HCT116 (cell line): ENCODE results near the gene ZFP14. TPM values are rescaled to one million over a fixed set of nuclear protein-coding genes. Genes with fewer than 3 reads are reported as not detected.
"Not testable (repeated sequence)": the region's sequence is repeated elsewhere in the genome, so short reads cannot be mapped to it uniquely, and the experiment has no call there.

ENCODE experiments used
- ATAC-seq: fragments of 200-7000 bp; cut with Tn5 transposase; 2 replicates; pipeline ENCODE4 v1.9.1; 2020; ENCODE audit warnings: mild to moderate bottlenecking, moderate library complexity
- BruUV-seq: library from RNA; stranded (reverse); fragments of 400-500 nt; replicated peaks from 2 replicates; lab custom pipeline; 2021; lab: Mats Ljungman, UMichigan
- CTCF ChIA-PET: fragments of 300-600 bp; sonication (Branson Sonifier 250); formaldehyde crosslinking; loops from one replicate; lab custom pipeline; 2021; ENCODE audit warnings: antibody characterized with exemption; lab: Charles Lee
- POLR2A ChIA-PET: fragments of 300-600, 350-600 bp; sonication (Branson Sonifier 250); formaldehyde crosslinking; loops from one replicate; lab custom pipeline; 2021; ENCODE audit warnings: antibody characterized with exemption; lab: Charles Lee
- RAD21 ChIA-PET, 2 experiments: fragments of 300-600 bp; sonication (Branson Sonifier 250); formaldehyde crosslinking; loops; one replicate each; lab custom pipeline; 2023; ENCODE audit warnings: low total read pairs in 2 of 2; ENCODE audit not compliant: uncharacterized antibody in 2 of 2, unreplicated experiment in 2 of 2, low non-redundant PET in 1 of 2; lab: Charles Lee
- DNase-seq: peaks from one replicate; pipeline ENCODE4 v3.0.0-alpha.2; 2010; ENCODE audit warnings: low read depth, low spot score
- H2AFZ ChIP-seq: fragments of 200-600 bp; shearing (Covaris generic), sonication (generic); 2 replicates; pipeline ENCODE4 v1.6.1; 2017; ENCODE audit warnings: low read depth, mixed run types, mixed read lengths, antibody characterized with exemption, low read length; ENCODE audit not compliant: poor library complexity, severe bottlenecking
- H3K27ac ChIP-seq: 2 replicates; pipeline ENCODE4 v1.5.1; 2012; ENCODE audit warnings: low read depth, low read length
- H3K27me3 ChIP-seq: fragments of 200-600 bp; sonication (generic); 2 replicates; pipeline ENCODE4 v1.6.1; 2016; ENCODE audit warnings: mixed run types, low read length, mixed read lengths; ENCODE audit not compliant: insufficient read depth
- H3K36me3 ChIP-seq, 2 experiments: fragments of 200-500 bp in 1 of 2; fragments of 200-600 bp in 1 of 2; sonication (Bioruptor generic) in 1 of 2; sonication (generic) in 1 of 2; 2 replicates each; pipeline versions ENCODE4 v1.5.1 to v1.6.1; 2014 to 2016; ENCODE audit warnings: low read length in 2 of 2, inconsistent platforms in 1 of 2, mixed read lengths in 1 of 2, mixed run types in 1 of 2; ENCODE audit not compliant: insufficient read depth in 2 of 2, control insufficient read depth in 1 of 2
- H3K4me1 ChIP-seq, 2 experiments: fragments of 200-600 bp in 1 of 2; sonication (generic) in 1 of 2; 2 replicates each; pipeline versions ENCODE4 v1.5.1 to v1.6.1; 2012 to 2017; ENCODE audit warnings: low read length in 2 of 2, inconsistent platforms in 1 of 2, mild to moderate bottlenecking in 1 of 2, mixed read lengths in 1 of 2, mixed run types in 1 of 2, moderate library complexity in 1 of 2; ENCODE audit not compliant: insufficient read depth in 2 of 2, control insufficient read depth in 1 of 2
- H3K4me2 ChIP-seq: fragments of 200-600 bp; sonication (generic); 2 replicates; pipeline ENCODE4 v1.6.1; 2017; ENCODE audit warnings: mixed run types, low read length, mixed read lengths
- H3K4me3 ChIP-seq, 2 experiments: fragments of 200-600 bp in 1 of 2; sonication (generic) in 1 of 2; replicated peaks in 1 of 2; 2 replicates each; pipeline ENCODE4 v1.5.1; 2011 to 2016; ENCODE audit warnings: low read length in 2 of 2, control low read depth in 1 of 2, low read depth in 1 of 2, mild to moderate bottlenecking in 1 of 2, mixed read lengths in 1 of 2, mixed run types in 1 of 2
- H3K79me2 ChIP-seq: fragments of 200-600 bp; sonication (generic); 2 replicates; pipeline ENCODE4 v1.6.1; 2017; ENCODE audit warnings: mild to moderate bottlenecking, mixed run types, low read length, moderate library complexity, mixed read lengths; ENCODE audit not compliant: insufficient read depth
- H3K9ac ChIP-seq: fragments of 200-600 bp; sonication (generic); 2 replicates; pipeline ENCODE4 v1.6.1; 2016; ENCODE audit warnings: low read length, mixed read lengths
- H3K9me2 ChIP-seq: fragments of 200-600 bp; sonication (generic), shearing (Covaris generic); 2 replicates; pipeline ENCODE4 v1.6.1; 2017; ENCODE audit warnings: mixed run types, mild to moderate bottlenecking, moderate library complexity; ENCODE audit not compliant: insufficient read depth
- H3K9me3 ChIP-seq, 2 experiments: fragments of 200-500 bp in 1 of 2; fragments of 200-600 bp in 1 of 2; sonication (Bioruptor generic) in 1 of 2; sonication (generic) in 1 of 2; 2 replicates each; pipeline ENCODE4 v1.6.1; 2014 to 2017; ENCODE audit warnings: low read length in 2 of 2, mixed read lengths in 2 of 2, inconsistent platforms in 1 of 2, low read depth in 1 of 2, mild to moderate bottlenecking in 1 of 2, mixed run types in 1 of 2, moderate library complexity in 1 of 2; ENCODE audit not compliant: control insufficient read depth in 1 of 2, insufficient read depth in 1 of 2
- H4K20me1 ChIP-seq: fragments of 200-600 bp; sonication (generic), shearing (Covaris generic); 2 replicates; pipeline ENCODE4 v1.6.1; 2017; ENCODE audit warnings: mixed run types, mild to moderate bottlenecking, moderate library complexity; ENCODE audit not compliant: insufficient read depth
- intact Hi-C: fragments of 100-400 bp; cut with micrococcal nuclease; formaldehyde crosslinking; loops from 2 replicates; pipeline ENCODE4 v1.10.0; 2022
- total RNA-seq: library from RNA; stranded (reverse); gene quantifications from one replicate; pipeline ENCODE4 v1.2.1, GENCODE V29; 2021; ENCODE audit not compliant: unreplicated experiment

ZFP14 gene
- total RNA-seq, 1 experiment from 2014 or later: 2.8 TPM

DNA sequence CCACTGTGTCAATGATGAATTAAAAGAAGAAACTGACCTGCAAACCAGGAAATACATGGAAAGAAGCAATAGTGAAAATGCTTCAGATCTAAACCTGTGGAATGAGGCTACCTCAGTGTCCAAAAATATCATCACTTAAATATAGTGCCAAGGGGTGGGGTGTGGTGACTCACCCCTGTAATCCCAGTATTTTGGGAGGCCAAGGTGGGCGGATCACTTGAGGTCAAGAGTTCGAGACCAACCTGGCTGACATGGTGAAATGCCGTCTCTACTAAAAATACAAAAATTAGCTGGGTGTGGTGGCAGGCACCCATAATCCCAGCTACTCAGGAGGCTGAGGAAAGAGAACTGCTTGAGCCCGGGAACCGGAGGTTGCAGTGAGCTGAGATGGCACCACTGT is 64.9 kb downstream of the ZFP14 start:
- BruUV-seq, intact Hi-C loops, H3K4me1 ChIP-seq, H3K36me3 ChIP-seq, ATAC-seq, H3K4me2 ChIP-seq, H3K27me3 ChIP-seq, H3K9me3 ChIP-seq, DNase-seq, H3K79me2 ChIP-seq, POLR2A ChIA-PET, H4K20me1 ChIP-seq, RAD21 ChIA-PET, H3K4me3 ChIP-seq, H3K27ac ChIP-seq, H3K9ac ChIP-seq, CTCF ChIA-PET, H3K9me2 ChIP-seq, H2AFZ ChIP-seq: not testable (repeated sequence)

DNA sequence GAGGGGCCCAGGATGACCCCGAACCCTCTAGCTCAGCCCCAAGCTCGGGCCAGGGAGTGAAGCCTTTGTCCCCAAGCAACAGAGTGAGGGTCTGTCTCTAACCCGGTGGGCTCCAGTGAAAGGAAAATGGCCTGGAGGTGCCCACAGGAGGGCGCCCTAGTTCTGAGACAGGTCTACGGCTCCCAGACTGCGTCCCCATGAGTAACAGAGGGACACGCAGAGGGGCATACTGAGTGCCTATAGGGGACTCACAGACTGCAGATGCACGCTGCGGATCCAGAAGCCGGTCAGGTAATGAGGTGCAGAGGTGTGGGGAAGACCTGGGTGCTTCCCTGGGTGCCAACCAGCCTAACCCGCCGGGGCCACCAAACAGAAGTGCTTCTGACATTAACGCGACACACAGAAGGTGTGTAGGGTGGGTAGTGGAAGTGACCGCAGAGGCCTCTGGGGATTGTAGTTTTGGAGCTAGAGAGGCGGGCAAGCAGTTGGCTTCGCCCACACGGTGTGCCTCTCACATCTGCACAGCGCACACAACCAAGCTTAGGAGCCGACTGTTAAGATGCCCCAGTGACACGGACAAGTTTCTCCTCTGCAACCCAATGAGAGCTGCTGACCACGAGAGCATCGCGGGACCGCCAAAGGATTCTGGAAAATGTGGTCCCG is 67.8 kb downstream of the ZFP14 start:
- H3K79me2 ChIP-seq, H3K9ac ChIP-seq, H3K4me3 ChIP-seq, intact Hi-C loops, H3K27me3 ChIP-seq, POLR2A ChIA-PET, H3K36me3 ChIP-seq, H3K4me1 ChIP-seq, RAD21 ChIA-PET, ATAC-seq, H3K4me2 ChIP-seq, H2AFZ ChIP-seq, DNase-seq, H3K9me3 ChIP-seq, CTCF ChIA-PET, H3K27ac ChIP-seq, BruUV-seq, H3K9me2 ChIP-seq, H4K20me1 ChIP-seq: not testable (repeated sequence)

DNA sequence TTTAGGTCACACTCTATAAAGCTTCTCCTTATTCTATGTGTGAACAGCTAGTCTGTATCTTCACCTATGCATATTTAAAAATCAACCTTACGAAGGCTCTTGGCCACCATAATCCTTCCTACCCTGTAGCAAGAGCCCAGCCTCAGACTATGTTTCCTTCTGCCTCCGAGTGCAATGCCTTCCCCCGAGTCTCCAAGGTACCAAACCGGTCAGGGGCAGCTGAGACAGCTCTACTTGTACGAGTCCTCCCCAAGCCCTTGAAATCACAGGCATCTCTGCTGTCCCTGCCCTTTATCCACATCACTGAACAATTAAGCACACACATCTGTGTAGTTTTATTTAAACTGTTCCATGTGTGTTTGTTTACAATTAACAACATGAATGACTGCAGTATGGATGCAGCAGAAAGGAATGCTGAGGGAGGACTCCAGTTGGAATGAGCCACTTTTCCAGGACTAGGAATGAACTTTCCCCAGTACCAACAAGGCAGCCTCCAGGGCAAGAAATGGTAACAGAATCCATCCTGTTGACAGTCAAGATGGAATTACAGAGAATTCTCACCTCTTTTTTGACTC is 68.5 kb downstream of the ZFP14 start:
- H3K27me3 ChIP-seq, H3K27ac ChIP-seq, H3K36me3 ChIP-seq, CTCF ChIA-PET, H3K4me1 ChIP-seq, intact Hi-C loops, H3K9me2 ChIP-seq, BruUV-seq, H3K79me2 ChIP-seq, H2AFZ ChIP-seq, H3K9ac ChIP-seq, ATAC-seq, H3K4me3 ChIP-seq, DNase-seq, H3K4me2 ChIP-seq, RAD21 ChIA-PET, H3K9me3 ChIP-seq, POLR2A ChIA-PET, H4K20me1 ChIP-seq: not testable (repeated sequence)

DNA sequence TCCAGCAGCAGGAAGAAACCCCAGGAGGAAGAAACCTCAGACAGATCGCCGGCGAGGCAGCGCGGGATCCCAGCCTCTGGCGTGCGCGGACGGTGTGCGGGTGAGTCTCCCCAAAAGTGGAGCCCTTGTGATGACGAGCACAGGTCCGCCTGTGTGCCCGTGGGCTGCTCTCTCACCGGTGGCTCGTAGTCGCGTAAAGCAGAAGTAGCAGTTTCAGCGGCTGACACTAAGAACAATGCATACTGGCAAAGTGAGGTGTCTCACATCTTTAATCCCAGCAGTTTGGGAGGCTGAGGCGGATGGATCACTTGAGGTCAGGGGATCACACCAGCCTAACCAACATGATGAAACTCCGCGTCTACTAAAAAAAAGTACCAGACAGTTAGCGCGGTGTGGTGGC is 69.2 kb downstream of the ZFP14 start:
- H3K9me2 ChIP-seq, ATAC-seq, RAD21 ChIA-PET, H3K79me2 ChIP-seq, CTCF ChIA-PET, H3K4me2 ChIP-seq, H3K27me3 ChIP-seq, H3K27ac ChIP-seq, H3K9me3 ChIP-seq, POLR2A ChIA-PET, H2AFZ ChIP-seq, H4K20me1 ChIP-seq, DNase-seq, H3K36me3 ChIP-seq, H3K4me1 ChIP-seq, BruUV-seq, H3K4me3 ChIP-seq, intact Hi-C loops, H3K9ac ChIP-seq: not testable (repeated sequence)
